Measurements from ENCODE around the gene SCGB1C1.

DNA sequence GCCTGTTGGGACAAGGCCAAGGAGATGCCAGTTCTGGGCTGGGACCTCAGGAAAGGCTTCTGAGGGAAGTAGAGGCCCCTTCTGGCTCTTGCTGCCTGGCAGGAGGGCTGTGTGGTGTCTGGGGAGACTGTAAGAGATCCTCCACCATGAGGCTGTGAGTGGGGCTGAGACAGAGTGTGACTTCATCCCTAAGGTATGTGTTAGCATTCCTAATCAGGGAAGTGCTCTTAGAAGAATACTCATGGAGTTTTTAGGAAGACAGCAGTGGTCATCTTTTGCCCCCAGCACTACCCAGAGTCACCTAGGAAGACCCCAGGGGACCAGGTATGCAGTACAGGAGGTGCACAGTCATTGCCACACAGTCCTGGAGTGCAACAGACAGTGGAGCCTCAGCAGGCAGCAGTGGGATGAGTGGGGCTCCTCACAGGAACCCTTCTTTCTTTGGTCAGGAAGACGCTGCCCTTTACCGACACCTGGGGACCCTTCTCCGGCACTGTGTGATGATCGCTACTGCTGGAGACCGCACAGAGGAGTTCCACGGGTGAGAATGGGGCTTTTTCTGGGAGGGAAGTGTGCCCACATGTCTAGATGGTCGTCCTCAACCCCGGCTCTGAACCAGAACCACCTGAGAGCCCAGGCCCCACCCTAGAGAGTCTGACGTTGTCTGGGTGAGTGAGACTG, 17.4 kb downstream of the SCGB1C1 start:
- TF ChIP-seq, protein P1, sequence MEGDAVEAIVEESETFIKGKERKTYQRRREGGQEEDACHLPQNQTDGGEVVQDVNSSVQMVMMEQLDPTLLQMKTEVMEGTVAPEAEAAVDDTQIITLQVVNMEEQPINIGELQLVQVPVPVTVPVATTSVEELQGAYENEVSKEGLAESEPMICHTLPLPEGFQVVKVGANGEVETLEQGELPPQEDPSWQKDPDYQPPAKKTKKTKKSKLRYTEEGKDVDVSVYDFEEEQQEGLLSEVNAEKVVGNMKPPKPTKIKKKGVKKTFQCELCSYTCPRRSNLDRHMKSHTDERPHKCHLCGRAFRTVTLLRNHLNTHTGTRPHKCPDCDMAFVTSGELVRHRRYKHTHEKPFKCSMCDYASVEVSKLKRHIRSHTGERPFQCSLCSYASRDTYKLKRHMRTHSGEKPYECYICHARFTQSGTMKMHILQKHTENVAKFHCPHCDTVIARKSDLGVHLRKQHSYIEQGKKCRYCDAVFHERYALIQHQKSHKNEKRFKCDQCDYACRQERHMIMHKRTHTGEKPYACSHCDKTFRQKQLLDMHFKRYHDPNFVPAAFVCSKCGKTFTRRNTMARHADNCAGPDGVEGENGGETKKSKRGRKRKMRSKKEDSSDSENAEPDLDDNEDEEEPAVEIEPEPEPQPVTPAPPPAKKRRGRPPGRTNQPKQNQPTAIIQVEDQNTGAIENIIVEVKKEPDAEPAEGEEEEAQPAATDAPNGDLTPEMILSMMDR (IDR thresholded peaks at IDR 0.05; ENCODE audit: insufficient read depth, low read length), result no peak
- TF ChIP-seq, protein P2, sequence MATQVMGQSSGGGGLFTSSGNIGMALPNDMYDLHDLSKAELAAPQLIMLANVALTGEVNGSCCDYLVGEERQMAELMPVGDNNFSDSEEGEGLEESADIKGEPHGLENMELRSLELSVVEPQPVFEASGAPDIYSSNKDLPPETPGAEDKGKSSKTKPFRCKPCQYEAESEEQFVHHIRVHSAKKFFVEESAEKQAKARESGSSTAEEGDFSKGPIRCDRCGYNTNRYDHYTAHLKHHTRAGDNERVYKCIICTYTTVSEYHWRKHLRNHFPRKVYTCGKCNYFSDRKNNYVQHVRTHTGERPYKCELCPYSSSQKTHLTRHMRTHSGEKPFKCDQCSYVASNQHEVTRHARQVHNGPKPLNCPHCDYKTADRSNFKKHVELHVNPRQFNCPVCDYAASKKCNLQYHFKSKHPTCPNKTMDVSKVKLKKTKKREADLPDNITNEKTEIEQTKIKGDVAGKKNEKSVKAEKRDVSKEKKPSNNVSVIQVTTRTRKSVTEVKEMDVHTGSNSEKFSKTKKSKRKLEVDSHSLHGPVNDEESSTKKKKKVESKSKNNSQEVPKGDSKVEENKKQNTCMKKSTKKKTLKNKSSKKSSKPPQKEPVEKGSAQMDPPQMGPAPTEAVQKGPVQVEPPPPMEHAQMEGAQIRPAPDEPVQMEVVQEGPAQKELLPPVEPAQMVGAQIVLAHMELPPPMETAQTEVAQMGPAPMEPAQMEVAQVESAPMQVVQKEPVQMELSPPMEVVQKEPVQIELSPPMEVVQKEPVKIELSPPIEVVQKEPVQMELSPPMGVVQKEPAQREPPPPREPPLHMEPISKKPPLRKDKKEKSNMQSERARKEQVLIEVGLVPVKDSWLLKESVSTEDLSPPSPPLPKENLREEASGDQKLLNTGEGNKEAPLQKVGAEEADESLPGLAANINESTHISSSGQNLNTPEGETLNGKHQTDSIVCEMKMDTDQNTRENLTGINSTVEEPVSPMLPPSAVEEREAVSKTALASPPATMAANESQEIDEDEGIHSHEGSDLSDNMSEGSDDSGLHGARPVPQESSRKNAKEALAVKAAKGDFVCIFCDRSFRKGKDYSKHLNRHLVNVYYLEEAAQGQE (IDR thresholded peaks at IDR 0.05; ENCODE audit: insufficient replicate concordance, low read depth), result no peak
- TF ChIP-seq GABPA (IDR thresholded peaks at IDR 0.05; ENCODE audit: low read depth), result no peak
- TF ChIP-seq POLR2AphosphoS5 (IDR thresholded peaks at IDR 0.05; ENCODE audit: low read depth), result no peak

Data from HL-60 (cell line).